ENCODE data around the gene ZPR1.

GRCh38 chr11:116798368-116798767 lies 10.5 kb upstream of the ZPR1 start:
- TF ChIP-seq CTCF (IDR thresholded peaks at IDR 0.05) (no peak), POLR2AphosphoS5 (IDR thresholded peaks at IDR 0.05; ENCODE audit: low read depth, low read length) (no peak), SIN3A (IDR thresholded peaks at IDR 0.05; ENCODE audit: borderline replicate concordance, insufficient read depth, low read depth, low read length) (no peak)

All from Panc1 (cell line).